IPS-18a (cell line): ENCODE results near the gene SLC26A6.

Experiments
- H3K27ac ChIP-seq: one replicate; pipeline ENCODE4 v1.5.1; 2013; ENCODE audit warnings: low read length
- H3K27me3 ChIP-seq: one replicate; pipeline ENCODE4 v1.6.1; 2013; ENCODE audit warnings: mild to moderate bottlenecking, low read length; ENCODE audit not compliant: control insufficient read depth, insufficient read depth
- H3K36me3 ChIP-seq: one replicate; pipeline ENCODE4 v1.6.1; 2013; ENCODE audit warnings: low read depth, low read length; ENCODE audit not compliant: control insufficient read depth
- H3K4me1 ChIP-seq: one replicate; pipeline ENCODE4 v1.6.1; 2013; ENCODE audit warnings: low read depth, low read length; ENCODE audit not compliant: control insufficient read depth
- H3K4me3 ChIP-seq: one replicate; pipeline ENCODE4 v1.5.1; 2013; ENCODE audit warnings: low read length
- H3K9ac ChIP-seq: one replicate; pipeline ENCODE4 v1.6.1; 2013; ENCODE audit warnings: mild to moderate bottlenecking, low read length, moderate library complexity
- H3K9me3 ChIP-seq: one replicate; pipeline ENCODE4 v1.6.1; 2013; ENCODE audit warnings: low read depth, low read length; ENCODE audit not compliant: control insufficient read depth

The SLC26A6 gene

DNA sequence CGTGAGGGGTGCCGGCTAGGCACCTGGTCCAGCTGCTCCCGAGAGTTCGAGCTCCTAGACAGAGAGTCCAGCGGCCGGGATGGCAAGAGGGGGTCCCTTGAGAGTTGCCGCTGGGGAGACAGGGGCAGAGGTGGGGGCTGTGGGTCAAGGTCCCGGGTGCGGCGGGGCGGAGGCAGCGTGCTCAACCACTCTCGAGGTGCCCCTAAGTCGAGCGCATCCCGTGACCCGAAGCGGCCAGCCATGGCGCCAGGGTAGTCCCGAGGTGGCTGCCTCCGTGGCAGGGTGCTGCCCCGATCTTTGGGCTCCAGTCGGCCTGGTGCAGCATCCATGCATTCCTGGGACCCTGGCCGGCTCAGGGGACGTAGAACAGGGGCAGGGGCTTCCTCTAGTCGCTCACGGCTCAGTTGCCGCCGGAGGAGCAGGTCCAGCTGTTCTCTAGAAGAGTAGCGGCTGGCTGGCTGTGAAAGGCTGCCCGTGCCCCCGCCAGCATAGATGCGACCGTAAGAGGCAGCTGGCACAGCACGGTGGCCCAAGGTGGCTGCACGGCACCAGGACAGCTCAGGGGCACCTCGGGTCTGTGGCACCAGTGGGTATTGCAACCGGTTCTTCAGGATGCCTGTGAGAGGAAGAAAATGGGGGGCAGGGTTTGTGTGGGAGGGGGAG, 4.8 kb upstream of the SLC26A6 start:
- Histone ChIP-seq H3K27ac (no peak overlapping the region), H3K9ac (no peak overlapping the region), H3K4me3 (no peak overlapping the region), H3K4me1 (peaks cover 12% of the 10 kb centered on the region), H3K36me3 (peaks cover 12% of the 10 kb centered on the region), H3K9me3 (no peaks in the 10 kb centered on the region), H3K27me3 (no peaks in the 10 kb centered on the region)

DNA sequence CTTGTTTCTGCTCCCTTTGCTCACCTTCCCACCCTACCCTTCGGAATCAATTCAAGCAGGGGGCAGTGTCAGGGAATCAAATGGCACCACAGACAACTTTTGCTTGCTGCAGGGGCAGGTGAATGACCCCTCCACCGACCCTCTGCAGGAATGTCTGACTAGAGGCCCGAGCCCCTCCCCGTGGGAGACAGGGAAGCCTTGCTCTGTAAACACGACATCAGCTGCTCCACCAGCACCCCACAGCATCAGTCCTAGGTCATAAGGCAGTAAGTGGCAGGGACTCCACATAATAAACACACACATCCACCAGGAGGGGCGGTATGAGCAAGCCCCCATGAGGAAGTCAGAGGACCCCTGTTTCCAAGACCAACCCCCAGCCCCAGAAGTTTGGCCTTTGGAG, 2.0 kb upstream of the SLC26A6 start:
- Histone ChIP-seq H3K4me1 (peaks cover 16% of the 10 kb centered on the region), H3K9me3 (no peaks in the 10 kb centered on the region), H3K27ac (no peak overlapping the region), H3K9ac (no peak overlapping the region), H3K36me3 (peaks cover 10% of the 10 kb centered on the region), H3K27me3 (no peaks in the 10 kb centered on the region), H3K4me3 (no peak overlapping the region)

DNA sequence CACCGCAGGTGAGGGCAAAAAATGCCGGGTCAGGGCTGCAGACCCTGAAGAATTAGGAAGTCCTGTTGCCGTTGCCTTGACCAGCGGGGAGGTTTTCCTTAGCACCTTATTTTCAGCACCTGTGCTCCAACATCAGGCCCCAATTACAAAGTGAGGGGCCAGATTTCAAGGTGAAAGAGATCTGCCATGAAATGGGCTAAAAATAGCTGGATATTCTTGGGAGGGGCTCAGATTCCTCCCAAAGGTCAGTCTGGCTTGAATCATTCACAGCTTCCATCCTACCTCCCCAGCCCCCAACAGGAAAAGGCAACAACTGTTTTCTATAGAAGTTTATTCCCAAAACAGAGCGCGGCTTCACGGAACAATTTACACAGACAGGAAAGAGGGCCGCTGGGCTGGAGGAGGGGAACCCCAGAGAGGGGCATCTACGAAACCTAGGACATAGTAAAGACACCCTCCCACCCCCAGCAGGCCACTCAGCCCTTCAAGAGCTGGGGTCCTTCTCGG, 941 bp upstream of the SLC26A6 start:
- H3K9ac ChIP-seq: peak overlapping the region; percentile 61
- H3K4me1 ChIP-seq: peaks cover 16% of the 10 kb centered on the region
- H3K36me3 ChIP-seq: peaks cover 19% of the 10 kb centered on the region
- no peak overlapping the region for H3K27ac ChIP-seq
- H3K4me3 ChIP-seq: peak overlapping the region; percentile 53
- H3K9me3 ChIP-seq: no peaks in the 10 kb centered on the region
- no peaks in the 10 kb centered on the region for H3K27me3 ChIP-seq

DNA sequence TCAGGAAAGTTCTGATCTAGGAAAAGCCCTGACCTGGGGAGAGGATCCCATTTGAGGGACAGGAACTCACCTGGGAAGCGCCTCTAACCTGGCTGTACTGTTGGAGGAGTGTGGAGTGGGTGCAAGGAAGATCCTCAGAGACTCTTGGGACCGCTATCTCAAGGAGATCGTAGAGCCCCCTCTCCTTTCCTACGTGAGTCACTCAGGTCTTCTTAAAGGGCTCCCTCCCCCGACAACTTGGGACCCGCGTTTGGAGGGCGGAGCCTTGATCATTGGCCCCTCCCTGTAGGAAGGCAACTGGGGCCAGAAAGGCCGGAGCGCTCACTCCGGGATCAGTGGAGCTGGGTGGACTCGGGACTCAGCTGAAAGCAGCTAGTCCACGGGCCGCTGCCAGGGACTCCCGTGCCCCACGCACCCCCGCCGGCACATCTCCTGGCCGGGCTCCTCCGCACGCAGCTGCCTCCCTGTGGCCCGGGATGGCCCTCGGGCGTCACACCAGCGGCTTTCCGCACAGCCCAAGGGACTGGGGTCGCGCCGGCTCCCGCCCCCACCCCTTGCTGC, 520 bp downstream of the SLC26A6 start:
- no peaks in the 10 kb centered on the region for H3K27me3 ChIP-seq
- peaks cover 16% of the 10 kb centered on the region for H3K4me1 ChIP-seq
- H3K36me3 ChIP-seq: peaks cover 34% of the 10 kb centered on the region
- H3K4me3 ChIP-seq: peak overlapping the region; percentile 53
- H3K9ac ChIP-seq: peak overlapping the region; percentile 61
- no peaks in the 10 kb centered on the region for H3K9me3 ChIP-seq
- H3K27ac ChIP-seq: no peak overlapping the region

DNA sequence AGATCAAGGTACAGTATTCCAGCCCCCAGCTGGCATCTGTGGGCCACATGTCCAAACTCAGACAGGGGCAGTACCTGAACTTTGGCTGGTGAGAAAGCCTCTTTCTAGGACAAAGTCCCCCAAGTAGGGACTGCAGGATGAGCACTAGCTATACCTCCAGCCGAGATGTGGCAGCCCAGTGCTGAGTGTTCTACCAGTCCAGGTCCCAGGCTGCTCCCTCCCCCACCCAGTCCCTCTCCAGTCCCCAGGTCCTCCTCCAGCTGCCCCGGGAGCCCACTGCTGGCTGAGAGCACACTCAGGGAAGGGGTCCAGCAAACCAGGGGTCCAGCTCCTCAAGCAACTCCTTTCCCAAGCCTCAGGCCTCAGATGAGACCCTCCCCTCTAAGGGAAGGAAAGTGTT, 1.5 kb downstream of the SLC26A6 start:
- H3K4me1 ChIP-seq: peaks cover 16% of the 10 kb centered on the region
- H3K4me3 ChIP-seq: no peak overlapping the region
- no peaks in the 10 kb centered on the region for H3K27me3 ChIP-seq
- H3K36me3 ChIP-seq: peaks cover 34% of the 10 kb centered on the region
- H3K9ac ChIP-seq: no peak overlapping the region
- H3K27ac ChIP-seq: no peak overlapping the region
- H3K9me3 ChIP-seq: no peaks in the 10 kb centered on the region

DNA sequence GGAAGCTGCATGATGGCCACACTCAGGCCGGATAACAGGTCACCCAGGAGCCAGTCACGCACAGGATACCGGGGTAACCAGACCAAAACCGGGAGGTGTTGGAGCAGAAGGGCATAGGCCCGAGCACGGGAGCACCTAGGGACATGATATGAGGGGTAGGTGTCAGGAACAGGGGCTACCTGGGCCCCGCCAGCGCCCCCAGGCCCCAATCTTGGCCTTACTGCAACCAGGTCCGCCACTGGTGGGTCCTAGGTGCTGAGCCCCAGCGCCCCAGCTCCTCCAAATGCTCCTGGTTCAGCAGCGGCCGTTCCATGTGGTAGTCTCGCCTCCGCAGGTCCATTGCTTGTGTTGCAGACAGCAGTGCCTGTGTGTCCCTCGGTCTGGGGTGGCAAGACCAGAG, 2.0 kb downstream of the SLC26A6 start:
- no peak overlapping the region for H3K4me3 ChIP-seq
- peaks cover 16% of the 10 kb centered on the region for H3K4me1 ChIP-seq
- no peak overlapping the region for H3K9ac ChIP-seq
- peaks cover 36% of the 10 kb centered on the region for H3K36me3 ChIP-seq
- H3K27me3 ChIP-seq: no peaks in the 10 kb centered on the region
- no peak overlapping the region for H3K27ac ChIP-seq
- no peaks in the 10 kb centered on the region for H3K9me3 ChIP-seq

DNA sequence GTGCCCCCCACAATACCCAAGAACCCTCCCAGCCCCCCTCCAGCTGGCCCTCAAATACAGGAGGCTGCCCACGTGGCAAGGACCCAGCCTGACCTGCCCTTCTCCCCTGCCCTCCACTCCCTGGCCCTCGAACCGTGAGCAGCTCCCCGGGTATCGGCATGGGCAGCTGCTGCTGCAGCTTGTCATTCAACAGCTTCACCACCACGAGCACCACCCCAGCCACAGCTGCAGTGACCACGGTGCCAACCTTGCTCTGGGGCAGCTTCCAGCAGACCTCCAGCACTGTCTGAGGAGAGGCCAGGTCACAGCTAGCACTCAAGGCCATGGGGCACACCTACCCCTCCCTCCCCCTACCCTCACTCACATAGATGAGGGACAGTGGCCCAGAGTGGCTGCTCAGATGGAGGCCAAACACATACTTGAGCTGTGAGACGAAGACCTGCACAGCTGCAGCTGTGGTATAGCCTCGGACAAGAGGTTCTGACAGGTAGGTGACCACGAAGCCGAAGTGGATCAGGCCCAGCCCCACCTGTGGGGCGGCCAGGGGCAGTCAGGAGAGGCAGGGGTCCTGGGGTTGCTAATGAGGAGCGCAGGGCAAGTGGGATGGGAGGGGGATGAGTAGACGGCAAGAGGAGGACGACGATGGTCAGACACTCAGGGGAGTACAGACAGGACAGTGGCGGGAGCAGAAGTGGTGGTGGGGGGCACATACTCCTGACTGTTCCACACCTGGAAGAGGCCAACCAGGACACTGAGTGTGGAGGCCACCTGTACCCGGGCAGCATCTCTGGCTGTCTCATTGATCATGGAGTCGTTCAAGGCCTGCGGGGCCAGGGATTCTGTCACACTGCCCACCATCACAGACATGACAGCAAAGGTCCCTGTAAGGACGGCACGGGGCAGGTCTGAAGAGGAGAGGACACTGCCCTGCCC, 3.5 kb downstream of the SLC26A6 start:
- H3K4me1 ChIP-seq: peaks cover 12% of the 10 kb centered on the region
- H3K27me3 ChIP-seq: no peaks in the 10 kb centered on the region
- H3K9me3 ChIP-seq: no peaks in the 10 kb centered on the region
- H3K4me3 ChIP-seq: no peak overlapping the region
- H3K36me3 ChIP-seq: peaks cover 49% of the 10 kb centered on the region
- H3K27ac ChIP-seq: no peak overlapping the region
- H3K9ac ChIP-seq: no peak overlapping the region

DNA sequence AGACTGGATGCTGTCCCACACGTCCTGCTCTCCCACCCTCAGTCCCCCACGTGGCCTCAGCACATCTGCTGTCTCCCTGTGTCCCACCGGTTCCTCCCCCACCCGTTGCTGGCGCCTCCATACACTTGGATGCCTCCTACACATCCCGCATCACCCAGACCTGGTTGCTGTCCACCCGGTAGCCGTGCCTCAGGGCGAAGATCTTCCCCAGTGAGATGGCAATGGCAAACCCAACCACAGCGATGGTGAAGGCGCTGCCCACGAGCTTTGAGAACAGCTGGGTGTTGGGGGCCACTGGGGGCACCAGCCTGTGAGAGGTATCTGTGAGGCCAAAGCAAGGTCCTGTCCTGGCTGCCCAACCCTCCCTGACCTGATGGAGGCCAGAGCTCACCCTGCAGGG, 4.4 kb downstream of the SLC26A6 start:
- H3K4me3 ChIP-seq: no peak overlapping the region
- peaks cover 57% of the 10 kb centered on the region for H3K36me3 ChIP-seq
- no peaks in the 10 kb centered on the region for H3K9me3 ChIP-seq

DNA sequence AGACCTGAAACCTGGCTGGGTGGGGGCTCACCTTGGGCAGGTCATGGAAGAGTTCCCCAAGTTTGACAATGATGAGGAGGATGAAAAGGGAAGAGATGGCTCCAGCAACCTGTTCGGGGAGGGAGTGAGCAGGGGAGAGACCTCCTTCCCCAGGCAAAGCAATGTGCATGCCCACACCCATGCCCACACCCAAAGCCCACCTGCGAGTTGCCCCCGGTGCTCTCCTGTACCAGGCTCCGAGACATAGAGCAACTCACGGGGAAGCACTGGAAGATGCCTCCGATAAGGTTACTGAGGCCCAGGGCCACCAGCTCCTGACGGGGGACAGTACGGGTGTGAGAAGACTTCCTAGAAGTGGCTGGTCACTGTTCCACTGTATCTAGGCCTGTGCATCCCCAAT, 4.9 kb downstream of the SLC26A6 start:
- H3K36me3 ChIP-seq: peaks cover 60% of the 10 kb centered on the region
- H3K9ac ChIP-seq: no peak overlapping the region
- no peak overlapping the region for H3K27ac ChIP-seq
- peaks cover 4% of the 10 kb centered on the region for H3K4me1 ChIP-seq
- H3K9me3 ChIP-seq: no peaks in the 10 kb centered on the region
- H3K27me3 ChIP-seq: no peaks in the 10 kb centered on the region
- no peak overlapping the region for H3K4me3 ChIP-seq

More for the DNA sequence above, 4.4 kb downstream of the SLC26A6 start:
- Histone ChIP-seq H3K27ac (no peak overlapping the region), H3K27me3 (no peaks in the 10 kb centered on the region), H3K4me1 (peaks cover 4% of the 10 kb centered on the region), H3K9ac (no peak overlapping the region)

DNA sequence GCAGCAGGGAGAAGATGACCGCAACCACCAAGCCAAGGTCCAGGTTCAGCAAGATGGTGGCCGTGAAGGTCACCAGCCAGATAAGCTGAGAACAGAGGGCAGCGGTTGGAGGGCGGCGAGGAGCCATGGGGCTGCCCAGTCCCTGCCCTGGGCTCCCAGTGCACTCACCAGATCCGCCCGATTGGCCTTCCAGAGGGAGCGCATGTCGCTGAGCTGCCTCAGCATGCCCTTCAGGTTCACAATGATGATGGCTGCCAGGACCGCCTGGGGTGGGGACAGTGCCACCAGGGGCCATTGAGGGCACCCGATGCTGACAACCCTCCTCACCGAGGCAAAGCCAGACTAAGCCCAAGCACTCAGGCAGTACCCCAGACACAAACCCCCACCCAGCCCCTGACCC, 5.4 kb downstream of the SLC26A6 start:
- Histone ChIP-seq H3K9me3 (no peaks in the 10 kb centered on the region), H3K9ac (no peak overlapping the region), H3K27me3 (no peaks in the 10 kb centered on the region), H3K4me3 (no peak overlapping the region), H3K4me1 (peaks cover 4% of the 10 kb centered on the region), H3K27ac (no peak overlapping the region), H3K36me3 (peaks cover 65% of the 10 kb centered on the region)

DNA sequence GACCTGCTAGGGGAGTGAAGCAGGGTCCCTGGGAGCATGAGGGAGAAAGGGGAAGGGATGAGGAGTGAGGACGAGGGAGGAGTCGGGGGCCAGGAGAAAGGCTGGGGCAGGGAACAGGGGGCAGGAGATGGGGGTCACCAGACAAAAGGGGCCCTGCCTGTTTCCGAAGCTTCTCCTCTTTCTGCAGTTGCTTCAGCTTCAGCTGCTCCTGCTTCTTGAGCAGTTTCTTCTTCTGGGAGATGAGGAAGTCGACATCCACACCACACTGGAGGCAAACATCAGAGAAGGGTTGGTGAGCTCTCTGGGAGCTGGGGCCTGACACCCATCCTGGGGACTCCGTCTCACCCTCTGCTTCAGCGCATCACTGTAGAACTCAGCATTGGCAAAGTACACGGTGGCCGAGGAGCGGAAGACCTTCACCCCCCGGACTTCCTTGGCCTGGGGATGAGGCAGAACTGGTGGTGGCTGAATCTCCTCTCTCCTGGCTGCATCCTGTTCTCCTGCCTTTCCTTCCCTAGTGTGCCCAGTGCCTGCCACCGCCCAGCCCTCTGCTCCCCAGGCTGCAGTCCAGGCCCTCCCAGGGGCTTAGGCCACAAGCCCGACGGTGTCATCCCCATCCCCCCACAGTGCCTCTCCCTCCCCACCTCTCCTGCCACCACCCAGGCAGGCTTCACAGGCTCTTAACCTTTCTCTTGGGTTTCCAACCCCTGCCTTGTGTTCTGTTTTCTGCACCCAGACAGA, 6.8 kb downstream of the SLC26A6 start:
- no peak overlapping the region for H3K9ac ChIP-seq
- H3K4me1 ChIP-seq: no peaks in the 10 kb centered on the region
- H3K27me3 ChIP-seq: no peaks in the 10 kb centered on the region
- H3K9me3 ChIP-seq: no peaks in the 10 kb centered on the region
- peaks cover 69% of the 10 kb centered on the region for H3K36me3 ChIP-seq
- H3K4me3 ChIP-seq: no peak overlapping the region
- H3K27ac ChIP-seq: no peak overlapping the region
